ENCODE data around the gene UVRAG. TPM values are rescaled to one million over a fixed set of nuclear protein-coding genes. Genes with fewer than 3 reads are reported as not detected.

Gene UVRAG
- total and polyA plus RNA-seq, 2 of the 4 experiments (the other 2 are of a cell fraction): 5.6 to 10.9 TPM

DNA sequence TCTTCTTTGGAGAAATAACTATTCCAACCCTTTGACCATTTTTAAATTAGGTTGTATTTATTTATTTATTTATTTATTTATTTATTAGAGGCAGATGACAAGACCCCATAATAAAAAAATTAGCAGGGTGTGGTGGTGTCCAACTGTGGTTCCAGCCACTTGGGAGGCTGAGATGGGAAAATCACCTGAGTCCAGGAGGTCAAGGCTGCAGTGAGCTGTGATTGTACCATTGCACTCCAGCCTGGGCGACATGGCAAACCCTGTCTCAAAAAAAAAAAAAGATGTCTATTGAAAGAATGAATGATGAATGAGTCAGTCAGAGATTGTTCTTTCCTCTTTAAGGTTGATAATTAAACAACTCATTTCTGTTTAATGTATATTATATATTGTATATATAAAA lies 261.7 kb downstream of the UVRAG start:
- Histone ChIP-seq H3K4me1 (ENCODE audit: control insufficient read depth, insufficient read depth, low read length) (peaks cover 14% of the 10 kb centered on the region), H3K4ac (ENCODE audit: low read depth, low read length) (no peak overlapping the region), H2BK120ac (ENCODE audit: low read depth, low read length) (no peak overlapping the region), H4K8ac (ENCODE audit: low read depth in 2 of 2, low read length in 2 of 2) (no peak overlapping the region), H2AK9ac (replicated peaks; ENCODE audit: low read depth, low read length, poor library complexity) (no peak overlapping the region), H3K9me1 (ENCODE audit: insufficient read depth, low read length) (0 out of 2 replicates have a peak, but pooled peaks cover 3% of the 10 kb centered on the region), H3K4me2 (ENCODE audit: low read depth, low read length) (no peak overlapping the region), H3K9ac (ENCODE audit: low read depth, low read length) (no peak overlapping the region), H3K9me3 (ENCODE audit: control insufficient read depth, insufficient read depth, low read length) (no peaks in the 10 kb centered on the region), H4K20me1 (ENCODE audit: insufficient read depth, low read length) (no peaks in the 10 kb centered on the region), H3K4me3 (ENCODE audit: insufficient read depth, low read depth, low read length) (no peak overlapping the region), H3K27ac (ENCODE audit: insufficient read depth, low read length) (no peak overlapping the region), H2BK20ac (ENCODE audit: low read depth, low read length) (no peak overlapping the region), H3K36me3 (ENCODE audit: control insufficient read depth, insufficient read depth, low read length) (no peaks in the 10 kb centered on the region), H2BK5ac (ENCODE audit: low read depth, low read length, poor library complexity, severe bottlenecking) (no peak overlapping the region), H3K27me3 (ENCODE audit: control insufficient read depth, insufficient read depth, low read length) (no peaks in the 10 kb centered on the region), H3K79me1 (ENCODE audit: low read depth in 1 of 2, low read length in 2 of 2) (0 out of 4 replicates have a peak, but pooled peaks cover 0 to 4% of the 10 kb centered on the region in 2 experiments), H3K14ac (replicated peaks; ENCODE audit: low read depth, low read length) (no peak overlapping the region), H2AFZ (replicated peaks; ENCODE audit: low read length, poor library complexity) (no peak overlapping the region), H3K56ac (ENCODE audit: extremely low read depth, insufficient read depth, low read length) (no peak overlapping the region), H3K18ac (ENCODE audit: low read depth, low read length) (no peak overlapping the region), H3K23ac (ENCODE audit: low read depth, low read length) (no peak overlapping the region), H2AK5ac (ENCODE audit: low read depth, low read length) (no peak overlapping the region), H4K91ac (ENCODE audit: insufficient read depth, low read depth, low read length) (no peak overlapping the region), H2BK15ac (ENCODE audit: low read depth, low read length) (no peak overlapping the region), H4K5ac (ENCODE audit: low read depth, low read length) (no peak overlapping the region)
- no peak for DNase-seq
- no peak for ATAC-seq (ENCODE audit: low read depth)
- ChIA-PET CTCF (no interaction called here), POLR2A (ENCODE audit: unreplicated experiment) (no interaction called here)
- no peak for TF ChIP-seq BHLHE40 (IDR thresholded peaks at IDR 0.05; ENCODE audit: low read depth, low read length)
- no peak for TF ChIP-seq MXI1 (IDR thresholded peaks at IDR 0.05; ENCODE audit: borderline replicate concordance, low read depth, low read length)
- TF ChIP-seq USF2 (IDR thresholded peaks at IDR 0.05; ENCODE audit: low read depth, low read length): no peak
- TF ChIP-seq CTCF (conservative IDR thresholded peaks at IDR 0.05; ENCODE audit: low read depth, low read length): no peak
- no peak for TF ChIP-seq POLR2A (IDR thresholded peaks at IDR 0.05; ENCODE audit: low read depth, low read length)
- no peak for TF ChIP-seq RAD21 (IDR thresholded peaks at IDR 0.05; ENCODE audit: low read length)
- TF ChIP-seq CHD1 (IDR thresholded peaks at IDR 0.05; ENCODE audit: low read depth, low read length): no peak
- no peak for TF ChIP-seq CEBPB (IDR thresholded peaks at IDR 0.05; ENCODE audit: low read depth, low read length)
- no peak for TF ChIP-seq FOS (IDR thresholded peaks at IDR 0.05; ENCODE audit: low read depth, low read length)
- no peak for TF ChIP-seq MAFK (IDR thresholded peaks at IDR 0.05; ENCODE audit: low read depth, low read length)
- dilution Hi-C loops (cut with HindIII; ENCODE audit: low sequenced_read_pairs, unreplicated experiment) (no loop called here), in situ Hi-C loops (cut with MboI; ENCODE audit: low sequenced_read_pairs) (no loop called here), intact Hi-C loops (cut with micrococcal nuclease) (no loop called here)
- BruUV-seq (replicated peaks): no TSS peak
- WGBS, 2 experiments (ENCODE audit: extremely low coverage in 2 of 2, insufficient read length in 1 of 2): no CpG with 5 or more reads among the region's 1 CpG

Measured in IMR-90 (cell line).